Loucy (cell line): ENCODE results near the gene GABRG3.

Source experiments
- H2AFZ ChIP-seq: fragments of 200-600 bp; sonication (generic); 2 replicates; pipeline ENCODE4 v1.6.0; 2016; ENCODE audit warnings: antibody characterized with exemption, mild to moderate bottlenecking, low read length, moderate library complexity
- H3F3A ChIP-seq: fragments of 200-600 bp; 2 replicates; pipeline ENCODE4 v1.6.0; 2016; ENCODE audit warnings: antibody characterized with exemption, low read depth, mild to moderate bottlenecking
- H3K27me3 ChIP-seq: fragments of 200-600 bp; sonication (generic); 2 replicates; pipeline ENCODE4 v1.6.1; 2014; ENCODE audit warnings: low read length, mild to moderate bottlenecking; ENCODE audit not compliant: insufficient read depth, poor library complexity, severe bottlenecking
- H3K36me3 ChIP-seq: fragments of 200-600 bp; sonication (generic); 2 replicates; pipeline ENCODE4 v1.6.1; 2016; ENCODE audit warnings: low read length; ENCODE audit not compliant: insufficient read depth
- H3K4me1 ChIP-seq: fragments of 200-600 bp; sonication (generic); 2 replicates; pipeline ENCODE4 v1.5.1; 2014; ENCODE audit warnings: low read length, mild to moderate bottlenecking; ENCODE audit not compliant: insufficient read depth, poor library complexity, severe bottlenecking
- H3K4me2 ChIP-seq: fragments of 200-600 bp; sonication (generic); 2 replicates; pipeline ENCODE4 v1.6.0; 2014; ENCODE audit warnings: antibody characterized with exemption, low read length, low read depth, mild to moderate bottlenecking; ENCODE audit not compliant: poor library complexity, severe bottlenecking
- H3K4me3 ChIP-seq: fragments of 200-600 bp; sonication (generic); 2 replicates; pipeline ENCODE4 v1.5.1; 2014; ENCODE audit warnings: low read length, mild to moderate bottlenecking, mixed read lengths; ENCODE audit not compliant: poor library complexity, severe bottlenecking
- H3K79me2 ChIP-seq: fragments of 200-600 bp; sonication (generic); 2 replicates; pipeline ENCODE4 v1.6.1; 2014; ENCODE audit warnings: low read length; ENCODE audit not compliant: insufficient read depth
- H3K9ac ChIP-seq: fragments of 200-600 bp; sonication (generic); 2 replicates; pipeline ENCODE4 v1.6.0; 2014; ENCODE audit warnings: mild to moderate bottlenecking, low read depth, low read length, moderate library complexity; ENCODE audit not compliant: poor library complexity, severe bottlenecking
- H3K9me2 ChIP-seq: fragments of 200-600 bp; sonication (generic); replicated peaks from 2 replicates; pipeline ENCODE4 v1.6.1; 2016; ENCODE audit warnings: low read depth, low read length, mixed read lengths
- H3K9me3 ChIP-seq: fragments of 200-600 bp; sonication (generic); 2 replicates; pipeline ENCODE4 v1.6.1; 2014; ENCODE audit warnings: mild to moderate bottlenecking, antibody characterized with exemption, low read length, low read depth; ENCODE audit not compliant: insufficient read depth
- H4K20me1 ChIP-seq: fragments of 200-600 bp; sonication (generic); 2 replicates; pipeline ENCODE4 v1.6.0; 2014; ENCODE audit warnings: antibody characterized with exemption, low read length, mild to moderate bottlenecking; ENCODE audit not compliant: insufficient read depth, poor library complexity, severe bottlenecking
- EZH2phosphoT487 ChIP-seq: fragments of 200-600 bp; IDR thresholded peaks from 2 replicates; pipeline ENCODE4 v1.6.1; 2018; ENCODE audit warnings: antibody characterized with exemption, mild to moderate bottlenecking, moderate library complexity, borderline replicate concordance
- TF ChIP-seq, protein P1 (sequence below): fragments of 200-600 bp; sonication (generic); conservative IDR thresholded peaks from 2 replicates; pipeline ENCODE4 v1.5.1; 2014; ENCODE audit warnings: mild to moderate bottlenecking, antibody characterized with exemption, low read length

The GABRG3 gene

GRCh38 chr15:27088584-27089232, 117.7 kb downstream of the GABRG3 start:
- H3K79me2 ChIP-seq: no peaks in the 10 kb centered on the region
- TF ChIP-seq, protein P1, sequence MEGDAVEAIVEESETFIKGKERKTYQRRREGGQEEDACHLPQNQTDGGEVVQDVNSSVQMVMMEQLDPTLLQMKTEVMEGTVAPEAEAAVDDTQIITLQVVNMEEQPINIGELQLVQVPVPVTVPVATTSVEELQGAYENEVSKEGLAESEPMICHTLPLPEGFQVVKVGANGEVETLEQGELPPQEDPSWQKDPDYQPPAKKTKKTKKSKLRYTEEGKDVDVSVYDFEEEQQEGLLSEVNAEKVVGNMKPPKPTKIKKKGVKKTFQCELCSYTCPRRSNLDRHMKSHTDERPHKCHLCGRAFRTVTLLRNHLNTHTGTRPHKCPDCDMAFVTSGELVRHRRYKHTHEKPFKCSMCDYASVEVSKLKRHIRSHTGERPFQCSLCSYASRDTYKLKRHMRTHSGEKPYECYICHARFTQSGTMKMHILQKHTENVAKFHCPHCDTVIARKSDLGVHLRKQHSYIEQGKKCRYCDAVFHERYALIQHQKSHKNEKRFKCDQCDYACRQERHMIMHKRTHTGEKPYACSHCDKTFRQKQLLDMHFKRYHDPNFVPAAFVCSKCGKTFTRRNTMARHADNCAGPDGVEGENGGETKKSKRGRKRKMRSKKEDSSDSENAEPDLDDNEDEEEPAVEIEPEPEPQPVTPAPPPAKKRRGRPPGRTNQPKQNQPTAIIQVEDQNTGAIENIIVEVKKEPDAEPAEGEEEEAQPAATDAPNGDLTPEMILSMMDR: no peak
- no peak for TF ChIP-seq EZH2phosphoT487
- no peak overlapping the region for H3K4me3 ChIP-seq
- H3K27me3 ChIP-seq: no peaks in the 10 kb centered on the region
- H3K4me1 ChIP-seq: no peaks in the 10 kb centered on the region
- H3K4me2 ChIP-seq: no peak overlapping the region
- H3F3A ChIP-seq: no peaks in the 10 kb centered on the region
- no peak overlapping the region for H3K9ac ChIP-seq
- H3K9me2 ChIP-seq: no peaks in the 10 kb centered on the region
- no peaks in the 10 kb centered on the region for H4K20me1 ChIP-seq
- H2AFZ ChIP-seq: no peak overlapping the region
- H3K9me3 ChIP-seq: peaks cover 11% of the 10 kb centered on the region
- H3K36me3 ChIP-seq: no peaks in the 10 kb centered on the region

DNA sequence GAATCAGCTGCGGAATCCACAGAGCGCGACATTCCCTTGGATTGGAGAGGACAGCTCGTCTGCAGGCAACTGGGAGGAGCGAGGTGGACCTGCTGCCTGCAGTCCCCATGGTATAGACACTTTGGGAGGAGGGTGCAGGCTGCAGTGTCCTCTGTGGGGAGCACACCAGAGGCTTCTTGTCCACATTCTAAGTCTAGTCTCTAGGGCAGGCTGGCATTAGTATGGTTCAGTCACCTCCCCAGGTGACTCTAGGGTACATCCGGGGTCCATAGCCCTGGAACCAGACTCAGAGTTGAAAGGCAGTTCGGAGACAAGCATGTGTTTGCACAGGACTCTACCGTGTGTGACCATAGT, 118.2 kb downstream of the GABRG3 start:
- Histone ChIP-seq H2AFZ (no peak overlapping the region), H3K9me3 (peaks cover 11% of the 10 kb centered on the region)

DNA sequence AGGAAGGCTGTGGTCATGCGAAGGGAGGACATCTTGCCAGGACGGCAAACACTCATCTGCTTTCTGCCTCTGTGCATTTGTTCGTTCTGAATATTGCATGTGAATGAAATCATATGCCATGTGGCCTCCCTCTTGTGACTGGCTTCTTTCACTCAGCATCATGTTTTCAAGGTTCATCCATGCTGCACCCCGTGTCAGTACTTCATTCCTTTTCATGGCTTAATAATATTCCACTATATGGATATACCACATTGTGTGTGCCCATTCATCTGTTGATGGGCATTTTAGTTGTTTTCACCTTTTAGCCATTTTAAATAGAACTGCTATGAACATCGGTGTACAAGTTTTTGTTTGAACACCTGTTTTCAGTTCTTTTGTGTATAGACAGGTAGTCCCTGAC, 118.7 kb downstream of the GABRG3 start:
- TF ChIP-seq, protein P1: no peak
- TF ChIP-seq EZH2phosphoT487: no peak
- H3K4me2 ChIP-seq: no peak overlapping the region
- no peak overlapping the region for H2AFZ ChIP-seq
- peaks cover 11% of the 10 kb centered on the region for H3K9me3 ChIP-seq
- no peaks in the 10 kb centered on the region for H3K36me3 ChIP-seq
- no peak overlapping the region for H3K4me3 ChIP-seq
- H3K9ac ChIP-seq: no peak overlapping the region
- H4K20me1 ChIP-seq: no peaks in the 10 kb centered on the region
- no peaks in the 10 kb centered on the region for H3K27me3 ChIP-seq
- H3F3A ChIP-seq: no peaks in the 10 kb centered on the region
- no peaks in the 10 kb centered on the region for H3K79me2 ChIP-seq
- no peaks in the 10 kb centered on the region for H3K9me2 ChIP-seq
- no peaks in the 10 kb centered on the region for H3K4me1 ChIP-seq

More for the DNA sequence above, 118.2 kb downstream of the GABRG3 start:
- Histone ChIP-seq H3K4me3 (no peak overlapping the region), H3K36me3 (no peaks in the 10 kb centered on the region), H3K27me3 (no peaks in the 10 kb centered on the region), H3K79me2 (no peaks in the 10 kb centered on the region), H3K9me2 (no peaks in the 10 kb centered on the region), H3F3A (no peaks in the 10 kb centered on the region), H3K9ac (no peak overlapping the region), H4K20me1 (no peaks in the 10 kb centered on the region), H3K4me2 (no peak overlapping the region), H3K4me1 (no peaks in the 10 kb centered on the region)
- TF ChIP-seq, protein P1: no peak
